Lower leg skin (tissue), 3 donors: ENCODE measurements around the gene IKZF1.

Source experiments
- POLR2A ChIP-seq, 2 donors: fragments of 450-650 bp; IDR thresholded peaks; one replicate each; pipeline ENCODE4 v1.6.1; 2016 to 2017; ENCODE audit warnings: antibody characterized with exemption in 2 of 2, mild to moderate bottlenecking in 1 of 2, moderate library complexity in 1 of 2
- TF ChIP-seq, protein P1 (sequence below), 3 donors: fragments of 450-650 bp; IDR thresholded peaks; one replicate each; pipeline ENCODE4 v1.5.1; 2016; ENCODE audit warnings: antibody characterized with exemption in 3 of 3, mild to moderate bottlenecking in 3 of 3, moderate library complexity in 2 of 3

DNA sequence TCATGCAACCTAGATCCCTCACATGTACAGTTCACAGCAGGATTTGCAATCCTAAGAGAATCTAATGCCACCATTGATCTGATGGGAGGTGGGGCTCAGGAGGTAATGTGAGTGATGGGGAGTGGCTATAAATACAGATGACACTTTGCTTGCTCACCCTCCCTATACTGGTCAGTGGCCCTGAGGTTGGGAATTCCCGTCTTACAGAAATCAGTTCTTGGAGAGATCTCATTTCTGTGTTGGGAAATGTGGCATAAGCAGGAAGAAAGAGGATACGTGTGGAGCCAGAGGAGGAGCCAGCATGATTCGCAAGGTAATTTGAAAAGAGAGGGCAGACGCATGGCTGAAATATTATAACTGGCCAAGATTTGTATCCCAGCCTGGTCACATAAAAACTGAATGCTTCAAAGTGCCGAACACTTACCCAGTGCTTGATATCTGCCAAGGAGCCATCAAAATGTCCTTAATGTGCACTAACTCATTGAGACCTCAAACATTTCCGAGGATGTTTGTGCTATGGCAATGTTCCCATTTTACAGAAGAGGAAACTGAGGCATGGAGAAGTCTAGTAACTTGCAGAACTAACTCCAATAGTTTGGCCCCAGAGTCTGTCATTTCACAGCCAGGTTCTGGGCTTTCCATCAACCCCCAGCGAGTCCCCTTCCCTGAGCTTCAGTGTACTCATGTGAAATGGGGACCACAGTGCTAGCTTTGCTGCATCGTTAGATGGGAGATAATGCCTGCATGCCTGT lies 5.5 kb upstream of the IKZF1 start:
- TF ChIP-seq, protein P1, sequence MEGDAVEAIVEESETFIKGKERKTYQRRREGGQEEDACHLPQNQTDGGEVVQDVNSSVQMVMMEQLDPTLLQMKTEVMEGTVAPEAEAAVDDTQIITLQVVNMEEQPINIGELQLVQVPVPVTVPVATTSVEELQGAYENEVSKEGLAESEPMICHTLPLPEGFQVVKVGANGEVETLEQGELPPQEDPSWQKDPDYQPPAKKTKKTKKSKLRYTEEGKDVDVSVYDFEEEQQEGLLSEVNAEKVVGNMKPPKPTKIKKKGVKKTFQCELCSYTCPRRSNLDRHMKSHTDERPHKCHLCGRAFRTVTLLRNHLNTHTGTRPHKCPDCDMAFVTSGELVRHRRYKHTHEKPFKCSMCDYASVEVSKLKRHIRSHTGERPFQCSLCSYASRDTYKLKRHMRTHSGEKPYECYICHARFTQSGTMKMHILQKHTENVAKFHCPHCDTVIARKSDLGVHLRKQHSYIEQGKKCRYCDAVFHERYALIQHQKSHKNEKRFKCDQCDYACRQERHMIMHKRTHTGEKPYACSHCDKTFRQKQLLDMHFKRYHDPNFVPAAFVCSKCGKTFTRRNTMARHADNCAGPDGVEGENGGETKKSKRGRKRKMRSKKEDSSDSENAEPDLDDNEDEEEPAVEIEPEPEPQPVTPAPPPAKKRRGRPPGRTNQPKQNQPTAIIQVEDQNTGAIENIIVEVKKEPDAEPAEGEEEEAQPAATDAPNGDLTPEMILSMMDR (IDR thresholded peaks at IDR 0.05) = no peak
- TF ChIP-seq POLR2A (IDR thresholded peaks at IDR 0.05) = no peak
